IMR-90 (cell line): ENCODE measurements around the gene ANXA4. TPM values are rescaled to one million over a fixed set of nuclear protein-coding genes. Genes with fewer than 3 reads are reported as not detected.

ENCODE experiments used
- ATAC-seq: fragments of 200-7000 bp; cut with Tn5 transposase; 2 replicates; pipeline ENCODE4 v1.9.1; 2020; ENCODE audit warnings: low read depth, mild to moderate bottlenecking, moderate library complexity
- BruUV-seq: library from RNA; stranded (reverse); fragments of 400-500 nt; replicated peaks from 2 replicates; lab custom pipeline; 2021; lab: Mats Ljungman, UMichigan
- CTCF ChIA-PET: fragments of 300-600 bp; formaldehyde crosslinking; extraction: SDS; loops from one replicate; lab custom pipeline; 2021; ENCODE audit warnings: antibody characterized with exemption; lab: Yijun Ruan, JAX
- POLR2A ChIA-PET: fragments of 300-600 bp; sonication (Branson Sonifier 250); formaldehyde crosslinking; loops from one replicate; lab custom pipeline; 2022; ENCODE audit warnings: antibody characterized with exemption; ENCODE audit not compliant: unreplicated experiment; lab: Charles Lee
- DNase-seq: peaks from one replicate; pipeline ENCODE4 v3.0.0; 2013
- H2AFZ ChIP-seq: replicated peaks from 2 replicates; pipeline ENCODE3; 2013; ENCODE audit warnings: low read length, mild to moderate bottlenecking; ENCODE audit not compliant: poor library complexity
- H2AK5ac ChIP-seq: 2 replicates; pipeline ENCODE4 v1.6.1; 2013; ENCODE audit warnings: low read depth, low read length, inconsistent platforms
- H2AK9ac ChIP-seq: replicated peaks from 2 replicates; pipeline ENCODE3; 2013; ENCODE audit warnings: mild to moderate bottlenecking, low read depth, low read length, moderate library complexity; ENCODE audit not compliant: poor library complexity
- H2BK120ac ChIP-seq: 2 replicates; pipeline ENCODE4 v1.6.1; 2013; ENCODE audit warnings: low read depth, low read length, inconsistent platforms
- H2BK15ac ChIP-seq: 3 replicates; pipeline ENCODE4 v1.6.1; 2013; ENCODE audit warnings: low read depth, low read length, inconsistent platforms
- H2BK20ac ChIP-seq: 2 replicates; pipeline ENCODE4 v1.6.1; 2013; ENCODE audit warnings: low read depth, mild to moderate bottlenecking, inconsistent platforms, low read length, moderate library complexity
- H2BK5ac ChIP-seq: 2 replicates; pipeline ENCODE4 v1.6.1; 2013; ENCODE audit warnings: mild to moderate bottlenecking, low read depth, low read length, inconsistent platforms; ENCODE audit not compliant: poor library complexity, severe bottlenecking
- H3K14ac ChIP-seq: replicated peaks from 2 replicates; pipeline ENCODE4 v1.6.1; 2013; ENCODE audit warnings: low read depth, low read length, inconsistent platforms
- H3K18ac ChIP-seq: 2 replicates; pipeline ENCODE4 v1.6.1; 2013; ENCODE audit warnings: low read depth, low read length, control low read depth
- H3K23ac ChIP-seq: 2 replicates; pipeline ENCODE4 v1.6.1; 2013; ENCODE audit warnings: low read depth, low read length, inconsistent platforms
- H3K27ac ChIP-seq: 2 replicates; pipeline ENCODE4 v1.5.1; 2013; ENCODE audit warnings: mild to moderate bottlenecking, control low read depth, low read length; ENCODE audit not compliant: insufficient read depth
- H3K27me3 ChIP-seq: 2 replicates; pipeline ENCODE4 v1.6.1; 2013; ENCODE audit warnings: low read length; ENCODE audit not compliant: control insufficient read depth, insufficient read depth
- H3K36me3 ChIP-seq: 2 replicates; pipeline ENCODE4 v1.6.1; 2013; ENCODE audit warnings: low read length, mixed read lengths; ENCODE audit not compliant: control insufficient read depth, insufficient read depth
- H3K4ac ChIP-seq: 2 replicates; pipeline ENCODE4 v1.6.1; 2013; ENCODE audit warnings: low read depth, low read length, inconsistent platforms
- H3K4me1 ChIP-seq: 2 replicates; pipeline ENCODE4 v1.6.1; 2013; ENCODE audit warnings: low read length, mixed read lengths; ENCODE audit not compliant: control insufficient read depth, insufficient read depth
- H3K4me2 ChIP-seq: 2 replicates; pipeline ENCODE4 v1.6.1; 2013; ENCODE audit warnings: low read depth, mild to moderate bottlenecking, control low read depth, low read length, moderate library complexity
- H3K4me3 ChIP-seq: 2 replicates; pipeline ENCODE4 v1.5.1; 2013; ENCODE audit warnings: low read depth, mild to moderate bottlenecking, control low read depth, low read length, moderate library complexity; ENCODE audit not compliant: insufficient read depth
- H3K56ac ChIP-seq: 2 replicates; pipeline ENCODE4 v1.6.1; 2013; ENCODE audit warnings: low read length, inconsistent platforms; ENCODE audit not compliant: insufficient read depth; ENCODE audit errors: extremely low read depth
- H3K79me1 ChIP-seq, 2 experiments: 2 replicates each; pipeline ENCODE4 v1.6.1; 2013; ENCODE audit warnings: low read length in 2 of 2, inconsistent platforms in 1 of 2, low read depth in 1 of 2
- H3K9ac ChIP-seq: 2 replicates; pipeline ENCODE4 v1.6.1; 2013; ENCODE audit warnings: low read depth, low read length, control low read depth
- H3K9me1 ChIP-seq: 2 replicates; pipeline ENCODE4 v1.6.1; 2013; ENCODE audit warnings: low read length, inconsistent platforms; ENCODE audit not compliant: insufficient read depth
- H3K9me3 ChIP-seq: 2 replicates; pipeline ENCODE4 v1.6.1; 2013; ENCODE audit warnings: low read length; ENCODE audit not compliant: control insufficient read depth, insufficient read depth
- H4K20me1 ChIP-seq: 2 replicates; pipeline ENCODE4 v1.6.1; 2013; ENCODE audit warnings: low read length, inconsistent platforms; ENCODE audit not compliant: insufficient read depth
- H4K5ac ChIP-seq: 2 replicates; pipeline ENCODE4 v1.6.1; 2013; ENCODE audit warnings: mild to moderate bottlenecking, low read depth, low read length, control low read depth
- H4K8ac ChIP-seq, 2 experiments: 2 replicates each; pipeline ENCODE4 v1.6.1; 2013; ENCODE audit warnings: low read depth in 2 of 2, low read length in 2 of 2, control low read depth in 1 of 2, inconsistent platforms in 1 of 2
- H4K91ac ChIP-seq: 2 replicates; pipeline ENCODE4 v1.6.1; 2013; ENCODE audit warnings: low read depth, low read length, inconsistent platforms; ENCODE audit not compliant: insufficient read depth
- CHD1 ChIP-seq: IDR thresholded peaks from 2 replicates; pipeline ENCODE4 v1.6.1; 2012; ENCODE audit warnings: low read depth, low read length, improper control_type of control experiment
- CTCF ChIP-seq: conservative IDR thresholded peaks from 2 replicates; pipeline ENCODE4 v1.5.1; 2012; ENCODE audit warnings: mild to moderate bottlenecking, low read depth, low read length, improper control_type of control experiment
- MAZ ChIP-seq: IDR thresholded peaks from 2 replicates; pipeline ENCODE4 v1.6.1; 2012; ENCODE audit warnings: low read depth, mild to moderate bottlenecking, low read length, improper control_type of control experiment, moderate library complexity, borderline replicate concordance
- RAD21 ChIP-seq: IDR thresholded peaks from 2 replicates; pipeline ENCODE4 v1.6.1; 2012; ENCODE audit warnings: low read length, improper control_type of control experiment
- WGBS, 2 experiments: methylation state at CpG; one replicate each; pipeline versions ENCODE4 v1.1.5 to v1.1.7; 2013; ENCODE audit warnings: missing lambda C conversion rate in 2 of 2; ENCODE audit not compliant: insufficient read length in 1 of 2; ENCODE audit errors: extremely low coverage in 2 of 2; 5-methylcytosine and 5-hydroxymethylcytosine counted together
- dilution Hi-C: fragments of 300-500 bp; cut with HindIII; formaldehyde crosslinking; loops from one replicate; pipeline ENCODE4 v1.14.3; 2018; ENCODE audit warnings: low sequenced_read_pairs; ENCODE audit not compliant: unreplicated experiment
- in situ Hi-C: fragments of 300-500 bp; cut with MboI; formaldehyde crosslinking; loops from 3 replicates; pipeline ENCODE4 v1.14.3; 2019; ENCODE audit warnings: low sequenced_read_pairs, inconsistent platforms, mixed read lengths
- intact Hi-C: fragments of 100-400 bp; cut with micrococcal nuclease; formaldehyde crosslinking; loops from 2 replicates; pipeline ENCODE4 v1.10.0; 2022
- polyA plus RNA-seq, 3 experiments: library from polyadenylated mRNA; depleted of rRNA; stranded (reverse); fragments of >200 nt; gene quantifications; 2 replicates each; pipeline ENCODE4 v1.2.3, GENCODE V29; 2012; ENCODE audit warnings: low replicate concordance in 1 of 3
- total RNA-seq: library from RNA; depleted of rRNA; stranded (reverse); fragments of >200 nt; gene quantifications from 2 replicates; pipeline ENCODE4 v1.2.3, GENCODE V29; 2012

ANXA4 gene
- total and polyA plus RNA-seq, 2 of the 4 experiments (the other 2 are of a cell fraction) = 22.2 to 72.0 TPM

GRCh38 chr2:69720404-69720803 is 21.5 kb upstream of the ANXA4 start:
- WGBS, 2 experiments = no CpG with 5 or more reads among the region's 1 CpG
- TF ChIP-seq CHD1 (no peak), RAD21 (peak; percentile 38), CTCF (peak; percentile 48), MAZ (no peak)
- Histone ChIP-seq H3K36me3 (no peaks in the 10 kb centered on the region), H3K56ac (no peak overlapping the region), H3K18ac (no peak overlapping the region), H2AK5ac (no peak overlapping the region), H4K8ac (no peak overlapping the region), H3K27me3 (no peaks in the 10 kb centered on the region), H3K4me1 (0 out of 2 replicates have a peak, but pooled peaks cover 3% of the 10 kb centered on the region), H3K9me1 (peaks cover 12% of the 10 kb centered on the region), H3K4me3 (no peak overlapping the region), H4K5ac (no peak overlapping the region), H3K4me2 (no peak overlapping the region), H2BK20ac (no peak overlapping the region), H4K91ac (no peak overlapping the region), H3K9ac (no peak overlapping the region), H3K23ac (no peak overlapping the region), H2BK5ac (no peak overlapping the region), H3K14ac (no peak overlapping the region), H2AFZ (no peak overlapping the region), H4K20me1 (no peaks in the 10 kb centered on the region), H3K9me3 (no peaks in the 10 kb centered on the region), H3K4ac (no peak overlapping the region), H3K79me1 (0 out of 4 replicates have a peak, but pooled peaks cover 0 to 5% of the 10 kb centered on the region in 2 experiments), H2BK15ac (no peak overlapping the region), H2BK120ac (no peak overlapping the region), H3K27ac (no peak overlapping the region), H2AK9ac (no peak overlapping the region)
- intact Hi-C loops (loop anchor here (5.0 to 10.0 kb wide), 2 partner anchors 364 to 422 kb away; partner anchors contain the start of gene PCBP1), dilution Hi-C loops (no loop called here), in situ Hi-C loops (no loop called here)
- no peak for ATAC-seq
- ChIA-PET POLR2A (no interaction called here), CTCF (interaction anchor here (0.8 to 0.9 kb wide), 4 partner anchors 9 to 81 kb away, joined by 3 to 4 read pairs (median 4); no protein-coding TSS in a partner anchor)
- no TSS peak for BruUV-seq
- peak; percentile 18 for DNase-seq
